ENCODE results near the gene SLC34A3.
A peak's percentile ranks its signal among the peaks of the same experiment; 100 is the strongest.

Gene SLC34A3

GRCh38 chr9:137265496-137266161, 34.9 kb downstream of the SLC34A3 start:
- no peak for DNase-seq (ENCODE audit: low read depth)
- TF ChIP-seq CTCF (IDR thresholded peaks at IDR 0.05; ENCODE audit: insufficient read depth, low read depth, low read length, missing control alignments), result no peak
- no peak overlapping the region for H3K4me3 ChIP-seq (ENCODE audit: low read length)

- no peak for TF ChIP-seq CTCF (IDR thresholded peaks at IDR 0.05; ENCODE audit: insufficient read depth, low read depth, low read length, missing control alignments)
- DNase-seq (ENCODE audit: low read depth), result no peak
- no peak overlapping the region for H3K4me3 ChIP-seq (ENCODE audit: low read length)
These were observed 35.4 kb downstream of the SLC34A3 start for GRCh38 chr9:137266162-137266527.

GRCh38 chr9:137266585-137267453, 36.1 kb downstream of the SLC34A3 start:
- no peak for TF ChIP-seq CTCF (IDR thresholded peaks at IDR 0.05; ENCODE audit: insufficient read depth, low read depth, low read length, missing control alignments)
- H3K4me3 ChIP-seq (ENCODE audit: low read length), result no peak overlapping the region
- no peak for DNase-seq (ENCODE audit: low read depth)

- no peak overlapping the region for H3K4me3 ChIP-seq (ENCODE audit: low read length)
- no peak for DNase-seq (ENCODE audit: low read depth)
These were observed 37.2 kb downstream of the SLC34A3 start for GRCh38 chr9:137267933-137268355.

GRCh38 chr9:137268538-137269201, 38.0 kb downstream of the SLC34A3 start:
- H3K4me3 ChIP-seq (ENCODE audit: low read length), result no peak overlapping the region
- no peak for DNase-seq (ENCODE audit: low read depth)
- TF ChIP-seq CTCF (IDR thresholded peaks at IDR 0.05; ENCODE audit: insufficient read depth, low read depth, low read length, missing control alignments), result no peak

More at GRCh38 chr9:137267933-137268355, 37.2 kb downstream of the SLC34A3 start:
- no peak for TF ChIP-seq CTCF (IDR thresholded peaks at IDR 0.05; ENCODE audit: insufficient read depth, low read depth, low read length, missing control alignments)

GRCh38 chr9:137269231-137269772, 38.6 kb downstream of the SLC34A3 start:
- no peak for TF ChIP-seq CTCF (IDR thresholded peaks at IDR 0.05; ENCODE audit: insufficient read depth, low read depth, low read length, missing control alignments)
- DNase-seq (ENCODE audit: low read depth), result peak; percentile 36
- H3K4me3 ChIP-seq (ENCODE audit: low read length), result no peak overlapping the region
